Activated effector memory CD4-positive, alpha-beta T cell treated with anti-CD3 and anti-CD28 coated beads, Interleukin-2, amount 50 U/mL, for 16 hours (primary cell): Measurements from ENCODE around the gene ALB.
"Not testable (repeated sequence)": the region's sequence is repeated elsewhere in the genome, so short reads cannot be mapped to it uniquely, and the experiment has no call there.

Experiments
- DNase-seq: peaks from one replicate; pipeline ENCODE4 v3.0.0-alpha.2; 2020

Gene ALB

GRCh38 chr4:73404042-73404441 is at the start of gene ALB:
Gene ALB, plus strand, starts transcription at chr4:73404287. Its CDS starts 41 bp downstream, at chr4:73404328.
- no peak for DNase-seq

GRCh38 chr4:73357174-73357573 is 46.9 kb upstream of the ALB start:
- not testable (repeated sequence) for DNase-seq

GRCh38 chr4:73369506-73370199 is 34.4 kb upstream of the ALB start:
- not testable (repeated sequence) for DNase-seq

GRCh38 chr4:73375328-73375741 is 28.8 kb upstream of the ALB start:
- DNase-seq = no peak

- DNase-seq = no peak
Observed at GRCh38 chr4:73376251-73376650, 27.8 kb upstream of the ALB start.

GRCh38 chr4:73376976-73377375 is 27.1 kb upstream of the ALB start:
- DNase-seq = no peak

GRCh38 chr4:73378887-73379286 is 25.2 kb upstream of the ALB start:
- no peak for DNase-seq

- no peak for DNase-seq
Observed at GRCh38 chr4:73379946-73380345, 24.1 kb upstream of the ALB start.

- DNase-seq = no peak
Observed at GRCh38 chr4:73381214-73381613, 22.9 kb upstream of the ALB start.

- DNase-seq = no peak
Observed at GRCh38 chr4:73383452-73383851, 20.6 kb upstream of the ALB start.

- DNase-seq = no peak
Observed at GRCh38 chr4:73387552-73387951, 16.5 kb upstream of the ALB start.

- no peak for DNase-seq
Observed at GRCh38 chr4:73388887-73389286, 15.2 kb upstream of the ALB start.

- not testable (repeated sequence) for DNase-seq
Observed at GRCh38 chr4:73389663-73390062, 14.4 kb upstream of the ALB start.

GRCh38 chr4:73391774-73392173 is 12.3 kb upstream of the ALB start:
- DNase-seq = no peak

- DNase-seq = no peak
Observed at GRCh38 chr4:73392936-73393335, 11.2 kb upstream of the ALB start.

- DNase-seq = no peak
Observed at GRCh38 chr4:73396304-73396703, 7.8 kb upstream of the ALB start.

- DNase-seq = no peak
Observed at GRCh38 chr4:73396993-73397972, 6.8 kb upstream of the ALB start.

- DNase-seq = no peak
Observed at GRCh38 chr4:73401412-73401811, 2.7 kb upstream of the ALB start.

GRCh38 chr4:73404457-73404856 is 370 bp downstream of the ALB start:
- DNase-seq = no peak

- no peak for DNase-seq
Observed at GRCh38 chr4:73405138-73405537, 1.1 kb downstream of the ALB start.

- DNase-seq = no peak
Observed at GRCh38 chr4:73406548-73406875, 2.4 kb downstream of the ALB start.

- no peak for DNase-seq
Observed at GRCh38 chr4:73407227-73407673, 3.2 kb downstream of the ALB start.

- no peak for DNase-seq
Observed at GRCh38 chr4:73408181-73408867, 4.2 kb downstream of the ALB start.
